ENCODE measurements around the gene GFRA1.

GRCh38 chr10:116198676-116199035 is 74.3 kb downstream of the GFRA1 start:
- TF ChIP-seq CTCF (conservative IDR thresholded peaks at IDR 0.05; ENCODE audit: low read depth, low read length) = no peak
- TF ChIP-seq FOS (IDR thresholded peaks at IDR 0.05; ENCODE audit: low read depth, low read length) = no peak
- no peak for TF ChIP-seq RCOR1 (IDR thresholded peaks at IDR 0.05; ENCODE audit: insufficient replicate concordance, low read length)
- no peak for TF ChIP-seq SMC3 (IDR thresholded peaks at IDR 0.05; ENCODE audit: low read depth, low read length)
- no peak for TF ChIP-seq POLR2A (IDR thresholded peaks at IDR 0.05; ENCODE audit: low read depth, low read length)
- TF ChIP-seq NFE2L2 (IDR thresholded peaks at IDR 0.05; ENCODE audit: low read depth, low read length) = no peak
- no peak for TF ChIP-seq RFX5 (IDR thresholded peaks at IDR 0.05; ENCODE audit: low read depth, low read length)
- TF ChIP-seq RAD21 (IDR thresholded peaks at IDR 0.05; ENCODE audit: low read length) = no peak
- no peak for TF ChIP-seq MXI1 (IDR thresholded peaks at IDR 0.05; ENCODE audit: borderline replicate concordance, low read depth, low read length)
- TF ChIP-seq CHD1 (IDR thresholded peaks at IDR 0.05; ENCODE audit: low read depth, low read length) = no peak
- TF ChIP-seq MAFK (IDR thresholded peaks at IDR 0.05; ENCODE audit: low read depth, low read length) = no peak
- TF ChIP-seq BHLHE40 (IDR thresholded peaks at IDR 0.05; ENCODE audit: low read depth, low read length) = no peak
- TF ChIP-seq USF2 (IDR thresholded peaks at IDR 0.05; ENCODE audit: low read depth, low read length) = no peak
